ENCODE measurements around the gene FFAR2.

DNA sequence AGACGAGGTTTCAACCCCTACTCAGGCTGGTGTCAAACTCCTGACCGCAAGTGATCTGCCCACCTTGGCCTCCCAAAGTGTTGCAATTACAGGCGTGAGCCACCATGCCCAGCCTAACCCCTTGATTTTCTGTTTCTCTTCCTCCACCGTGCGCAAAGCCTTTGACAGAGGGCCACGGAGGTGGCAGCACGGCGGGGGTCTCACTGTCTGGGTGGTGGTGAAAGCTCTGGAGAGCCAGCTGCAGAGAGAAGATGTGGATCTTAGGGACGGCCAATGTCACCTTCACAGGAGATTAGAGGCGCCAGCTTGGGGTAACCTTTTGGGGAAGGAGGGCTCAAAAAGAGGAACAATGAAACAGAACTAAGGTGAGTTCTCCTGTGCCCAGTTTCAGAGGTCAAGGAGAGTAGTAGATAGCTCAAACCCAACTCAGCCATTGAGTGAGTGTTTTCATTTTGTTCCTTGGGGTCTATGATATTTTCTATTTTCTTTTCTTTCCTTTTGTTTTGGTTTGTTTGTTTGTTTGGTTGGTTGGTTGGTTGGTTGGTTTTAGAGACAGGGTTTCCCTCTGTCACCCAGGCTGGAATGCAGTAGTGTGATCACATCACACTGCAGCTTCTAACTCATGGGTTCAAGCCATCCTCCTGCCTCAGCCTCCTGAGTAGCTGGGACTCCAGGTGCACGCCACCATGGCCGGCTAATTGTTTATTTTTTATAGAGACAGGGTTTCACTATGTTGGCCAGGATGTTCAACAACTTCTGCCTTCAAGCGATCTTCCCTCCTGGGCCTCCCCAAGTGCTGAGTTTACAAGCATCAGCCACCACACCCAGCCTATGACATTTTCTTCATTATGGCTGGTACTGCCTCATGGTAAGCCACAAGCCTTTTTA lies 39.5 kb upstream of the FFAR2 start:
- TF ChIP-seq JUN (IDR thresholded peaks at IDR 0.05; ENCODE audit: borderline replicate concordance, insufficient read depth, insufficient read length, low read depth) (no peak), POLR2A (IDR thresholded peaks at IDR 0.05; ENCODE audit: low read depth, low read length) (no peak), MAX (IDR thresholded peaks at IDR 0.05; ENCODE audit: insufficient read depth, insufficient read length) (no peak), POLR2AphosphoS5 (IDR thresholded peaks at IDR 0.05; ENCODE audit: insufficient read depth, low read depth, low read length) (no peak)
- TF ChIP-seq, protein P1, sequence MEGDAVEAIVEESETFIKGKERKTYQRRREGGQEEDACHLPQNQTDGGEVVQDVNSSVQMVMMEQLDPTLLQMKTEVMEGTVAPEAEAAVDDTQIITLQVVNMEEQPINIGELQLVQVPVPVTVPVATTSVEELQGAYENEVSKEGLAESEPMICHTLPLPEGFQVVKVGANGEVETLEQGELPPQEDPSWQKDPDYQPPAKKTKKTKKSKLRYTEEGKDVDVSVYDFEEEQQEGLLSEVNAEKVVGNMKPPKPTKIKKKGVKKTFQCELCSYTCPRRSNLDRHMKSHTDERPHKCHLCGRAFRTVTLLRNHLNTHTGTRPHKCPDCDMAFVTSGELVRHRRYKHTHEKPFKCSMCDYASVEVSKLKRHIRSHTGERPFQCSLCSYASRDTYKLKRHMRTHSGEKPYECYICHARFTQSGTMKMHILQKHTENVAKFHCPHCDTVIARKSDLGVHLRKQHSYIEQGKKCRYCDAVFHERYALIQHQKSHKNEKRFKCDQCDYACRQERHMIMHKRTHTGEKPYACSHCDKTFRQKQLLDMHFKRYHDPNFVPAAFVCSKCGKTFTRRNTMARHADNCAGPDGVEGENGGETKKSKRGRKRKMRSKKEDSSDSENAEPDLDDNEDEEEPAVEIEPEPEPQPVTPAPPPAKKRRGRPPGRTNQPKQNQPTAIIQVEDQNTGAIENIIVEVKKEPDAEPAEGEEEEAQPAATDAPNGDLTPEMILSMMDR (IDR thresholded peaks at IDR 0.05; ENCODE audit: extremely low read depth in 1 of 2, insufficient read depth in 1 of 2, low read depth in 1 of 2, low read length in 2 of 2) = no peak
